Cerebellar cortex (tissue), 1 donor: ENCODE data around the gene VPS37B.
A peak's percentile ranks its signal among the peaks of the same experiment; 100 is the strongest.
"Not testable (repeated sequence)": the region's sequence is repeated elsewhere in the genome, so short reads cannot be mapped to it uniquely, and the experiment has no call there.

Experiments
- DNase-seq: peaks from one replicate; pipeline ENCODE4 v3.0.0-alpha.2; 2015; ENCODE audit warnings: low spot score

Gene VPS37B

DNA sequence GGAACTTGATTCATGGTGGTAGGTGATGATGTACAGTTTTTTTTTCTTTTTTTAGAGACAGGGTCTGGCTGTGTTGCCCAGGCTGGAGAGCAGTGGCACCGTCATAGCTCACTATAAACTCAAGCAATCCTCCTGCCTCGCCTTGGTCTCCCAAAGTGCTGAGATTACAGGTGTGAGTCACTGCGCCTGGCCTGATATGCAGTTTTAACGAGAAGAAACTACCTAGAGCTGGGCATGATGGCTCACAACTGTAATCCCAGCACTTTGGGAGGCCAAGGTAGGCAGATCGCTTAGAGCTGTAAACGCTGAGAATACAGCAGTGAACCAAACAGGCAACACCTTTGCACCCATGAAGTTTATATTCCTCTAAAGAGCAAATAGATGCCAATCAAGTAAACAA, 13.0 kb upstream of the VPS37B start:
- no peak for DNase-seq

DNA sequence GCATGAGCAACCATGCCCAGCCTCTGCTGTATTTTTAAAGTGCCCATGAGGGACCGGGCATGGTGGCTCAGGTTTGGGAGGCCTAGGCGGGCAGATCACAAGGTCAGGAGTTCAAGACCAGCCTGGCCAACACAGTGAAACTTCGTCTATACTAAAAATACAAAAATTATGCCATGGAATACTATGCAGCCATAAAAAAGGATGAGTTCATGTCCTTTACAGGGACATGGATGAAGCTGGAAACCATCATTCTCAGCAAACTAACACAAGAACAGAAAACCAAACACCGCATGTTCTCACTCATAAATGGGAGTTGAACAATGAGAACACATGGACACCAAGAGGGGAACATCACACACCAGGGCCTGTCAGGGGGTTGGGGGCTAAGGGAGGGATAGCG, 9.3 kb upstream of the VPS37B start:
- DNase-seq = not testable (repeated sequence)

DNA sequence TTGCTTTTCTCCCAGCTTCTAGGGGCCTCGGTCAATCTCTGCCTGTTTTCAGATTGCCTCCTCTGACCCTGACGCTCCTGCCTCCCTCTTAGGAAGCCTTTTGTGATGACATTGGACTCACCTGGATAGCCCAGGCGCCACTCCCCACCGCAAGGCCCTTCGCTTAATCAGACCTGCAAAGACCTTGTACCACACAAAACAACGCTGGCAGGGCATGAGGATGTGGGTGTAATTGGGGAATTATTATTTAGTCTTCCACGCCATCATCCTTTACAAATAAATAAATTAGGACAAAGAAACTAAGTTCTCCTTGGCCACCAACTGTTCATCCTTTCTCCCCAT, 7.7 kb upstream of the VPS37B start:
- no peak for DNase-seq

DNA sequence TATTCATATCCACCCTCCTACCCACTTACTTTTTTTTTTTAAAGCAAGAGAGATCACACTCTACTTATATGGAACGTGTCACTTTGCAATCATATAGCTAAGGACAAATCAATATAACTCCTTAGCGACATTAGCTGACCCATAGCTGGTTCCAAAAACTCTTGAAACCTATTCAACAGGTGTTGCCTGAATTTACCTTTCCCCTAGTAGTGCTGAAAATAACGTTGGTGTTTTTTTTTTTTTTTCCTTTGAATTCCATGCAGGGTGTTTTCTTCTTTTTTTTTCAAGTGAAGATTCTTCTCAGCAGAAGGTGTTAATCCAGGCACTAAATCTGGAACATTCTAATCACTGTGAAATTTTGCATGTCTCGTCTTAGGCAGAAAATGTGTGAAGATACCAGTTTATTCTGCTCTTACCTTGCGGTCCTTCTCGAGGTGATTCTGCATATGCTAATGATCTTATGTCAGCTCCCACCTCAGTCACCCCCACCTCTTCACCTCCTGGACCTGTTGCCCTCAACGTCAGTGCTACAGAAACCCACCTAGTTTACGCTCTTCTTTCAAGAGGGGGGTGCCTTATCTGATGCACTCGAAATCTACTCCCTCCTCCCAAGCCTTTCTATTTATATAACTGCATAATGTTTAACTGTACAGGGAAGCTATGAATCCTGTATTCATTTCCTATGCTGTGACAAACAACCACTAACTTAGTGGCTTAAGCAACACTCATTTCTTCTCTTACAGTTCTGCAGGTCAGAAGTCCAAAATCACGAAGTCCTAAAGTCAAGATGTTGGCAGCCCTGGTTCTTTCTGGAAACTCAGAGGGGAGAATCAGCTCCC, 7.1 kb upstream of the VPS37B start:
- DNase-seq = no peak

DNA sequence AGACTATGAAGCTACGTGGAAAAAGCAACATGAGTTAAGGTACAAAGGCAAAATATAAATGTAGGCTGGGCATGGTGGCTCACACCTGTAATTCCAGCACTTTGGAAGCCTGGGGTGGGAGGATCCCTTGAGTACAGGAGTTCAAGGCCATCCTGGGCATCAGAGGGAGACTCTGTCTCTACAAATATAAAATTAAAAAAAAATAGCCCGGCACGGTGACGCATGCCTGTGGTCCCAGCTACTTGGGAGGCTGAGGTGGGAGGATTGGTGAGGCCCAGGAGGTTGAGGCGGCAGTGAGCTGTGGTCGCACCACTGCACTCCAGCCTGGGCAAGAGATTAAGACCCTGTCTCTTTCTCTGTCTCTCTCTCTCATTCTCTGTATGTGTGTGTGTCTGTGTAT, 4.0 kb upstream of the VPS37B start:
- no peak for DNase-seq

DNA sequence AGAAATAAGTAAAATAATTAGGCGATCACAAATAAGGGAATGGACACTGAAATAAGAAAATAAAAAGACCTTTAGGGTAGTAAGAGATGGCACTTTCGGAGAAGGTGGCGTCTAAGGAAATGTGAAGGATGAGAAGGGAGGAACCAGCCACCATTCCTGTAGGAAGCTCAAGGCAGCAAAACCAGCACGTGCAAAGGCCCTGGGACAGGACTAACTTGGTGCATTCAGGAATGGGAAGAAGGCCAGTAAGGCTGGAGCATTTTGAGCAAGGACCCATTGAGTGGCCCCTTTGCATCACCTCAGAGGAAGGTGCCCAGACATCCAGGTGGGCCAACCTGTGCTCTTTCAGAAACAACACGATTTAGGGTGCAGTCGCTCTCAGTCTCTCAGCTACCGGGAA, 738 bp upstream of the VPS37B start:
- no peak for DNase-seq

DNA sequence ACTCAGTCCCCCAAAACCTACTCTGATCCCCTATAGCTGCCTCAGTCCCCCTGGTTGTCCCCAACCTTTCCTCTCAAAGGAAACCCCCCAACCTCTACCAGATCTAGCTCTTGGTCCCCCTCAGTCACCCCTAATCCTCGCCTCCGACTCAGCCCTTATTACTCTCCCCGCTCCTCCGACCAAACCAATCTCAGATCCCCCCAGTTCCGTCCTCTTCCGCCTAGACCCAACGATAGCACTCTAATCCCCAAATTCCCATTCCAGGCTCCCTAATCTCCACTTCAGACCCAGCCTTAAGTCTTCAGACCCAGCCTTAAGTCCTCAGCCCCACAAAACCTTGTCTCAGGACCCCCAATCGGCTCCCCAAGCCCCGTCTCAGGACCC, 612 bp downstream of the VPS37B start:
- DNase-seq = no peak

DNA sequence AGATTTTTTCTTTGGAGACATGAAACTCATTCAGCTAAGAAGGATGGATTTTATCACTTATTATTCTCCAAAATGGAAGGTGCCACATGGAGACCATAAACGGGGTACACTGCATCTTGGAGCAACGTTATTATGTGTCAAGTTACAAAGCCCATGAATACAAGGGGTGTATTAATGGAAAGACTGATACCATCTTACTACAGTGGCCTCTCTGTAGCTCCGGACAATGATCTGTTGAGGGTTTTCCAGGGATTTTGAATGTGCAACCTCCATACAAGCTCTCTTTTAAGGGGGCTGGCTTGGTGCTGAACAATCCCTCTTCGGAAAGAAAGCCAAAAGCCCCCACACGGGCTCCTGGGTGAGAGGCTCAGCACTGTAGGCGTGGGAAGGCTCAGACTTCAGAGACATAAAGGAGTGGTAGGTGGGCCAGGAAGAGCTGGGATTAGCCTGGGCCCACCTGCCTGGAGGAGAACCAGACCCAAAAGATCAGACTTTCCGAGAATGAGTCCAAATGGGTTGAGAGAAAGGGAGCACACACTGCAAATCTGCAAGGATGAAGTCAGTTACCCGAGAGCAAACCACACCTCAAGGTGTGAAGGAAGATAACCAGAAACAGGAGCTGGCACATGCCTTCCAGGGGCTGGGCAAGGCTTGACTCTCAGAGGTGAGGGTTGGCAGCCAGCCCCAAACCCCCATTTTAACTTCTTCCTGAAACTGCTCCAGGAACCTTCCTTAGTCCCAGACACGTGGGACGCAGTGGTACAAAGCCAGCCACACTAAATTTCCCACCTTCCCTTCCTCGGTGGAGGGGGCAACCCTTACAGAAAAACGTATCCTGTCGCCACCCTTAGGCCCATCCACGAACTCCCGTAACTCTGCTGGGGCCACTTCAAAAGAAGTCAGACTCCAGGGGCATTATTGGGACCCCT, 1.5 kb downstream of the VPS37B start:
- DNase-seq = no peak

DNA sequence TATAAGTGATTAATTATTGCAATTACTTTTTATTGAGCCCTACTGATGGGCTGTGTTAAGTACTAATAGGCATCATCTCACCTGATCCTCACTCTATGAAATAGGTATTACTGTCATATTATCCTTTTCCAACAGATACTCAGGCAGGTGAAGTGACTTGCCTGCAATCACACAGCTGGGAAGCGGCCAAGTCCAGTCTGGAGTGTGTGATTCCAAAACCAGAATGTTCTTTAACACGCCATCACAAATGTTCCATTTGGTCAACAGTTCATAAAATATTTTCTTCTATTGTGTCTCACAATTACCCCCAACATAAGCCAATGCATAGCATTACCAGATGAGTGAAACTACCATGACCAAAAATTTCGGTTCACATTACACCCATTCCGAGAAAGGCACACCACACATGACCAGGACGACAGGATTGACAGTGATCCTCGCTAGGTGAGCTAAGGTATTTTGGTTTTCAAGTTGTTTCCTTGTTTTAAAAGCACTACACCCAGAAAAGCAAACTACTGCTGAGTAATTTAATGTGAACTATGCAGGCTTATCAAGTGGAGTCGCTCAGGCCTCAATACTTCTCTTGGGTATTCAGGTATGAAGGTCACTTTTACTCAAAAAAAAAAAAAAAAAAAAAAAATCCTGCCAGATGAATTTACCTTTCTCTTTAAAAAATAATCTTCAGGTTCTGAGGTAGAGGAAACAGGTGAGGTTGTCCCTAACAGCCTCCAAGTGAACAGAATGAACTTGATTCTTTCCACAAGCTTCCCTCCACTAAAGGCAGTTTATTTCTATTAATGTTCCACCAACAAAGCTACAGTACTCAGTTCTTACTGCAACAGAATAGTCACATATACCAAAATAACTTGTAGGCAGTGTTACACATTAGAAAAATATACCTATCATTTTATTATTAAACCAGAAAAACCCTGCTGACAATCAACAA, 2.4 kb downstream of the VPS37B start:
- no peak for DNase-seq

DNA sequence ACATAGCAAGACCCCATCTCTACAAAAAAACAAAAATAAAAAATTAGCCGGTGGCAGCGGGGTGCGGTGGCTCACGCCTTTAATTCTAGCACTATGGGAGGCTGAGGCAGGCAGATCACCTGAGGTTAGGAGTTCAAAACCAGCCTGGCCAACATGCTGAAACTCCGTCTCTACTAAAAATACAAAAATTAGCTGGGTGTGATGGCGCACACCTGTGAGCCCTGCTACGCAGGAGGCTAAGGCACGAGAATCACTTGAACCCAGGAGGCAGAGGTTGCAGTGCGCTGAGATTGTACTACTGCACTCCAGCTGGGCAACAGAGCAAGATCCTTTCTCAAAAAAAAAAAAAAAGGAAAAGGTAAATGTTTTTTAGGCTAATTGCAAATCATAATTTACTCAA, 3.2 kb downstream of the VPS37B start:
- DNase-seq = not testable (repeated sequence)

DNA sequence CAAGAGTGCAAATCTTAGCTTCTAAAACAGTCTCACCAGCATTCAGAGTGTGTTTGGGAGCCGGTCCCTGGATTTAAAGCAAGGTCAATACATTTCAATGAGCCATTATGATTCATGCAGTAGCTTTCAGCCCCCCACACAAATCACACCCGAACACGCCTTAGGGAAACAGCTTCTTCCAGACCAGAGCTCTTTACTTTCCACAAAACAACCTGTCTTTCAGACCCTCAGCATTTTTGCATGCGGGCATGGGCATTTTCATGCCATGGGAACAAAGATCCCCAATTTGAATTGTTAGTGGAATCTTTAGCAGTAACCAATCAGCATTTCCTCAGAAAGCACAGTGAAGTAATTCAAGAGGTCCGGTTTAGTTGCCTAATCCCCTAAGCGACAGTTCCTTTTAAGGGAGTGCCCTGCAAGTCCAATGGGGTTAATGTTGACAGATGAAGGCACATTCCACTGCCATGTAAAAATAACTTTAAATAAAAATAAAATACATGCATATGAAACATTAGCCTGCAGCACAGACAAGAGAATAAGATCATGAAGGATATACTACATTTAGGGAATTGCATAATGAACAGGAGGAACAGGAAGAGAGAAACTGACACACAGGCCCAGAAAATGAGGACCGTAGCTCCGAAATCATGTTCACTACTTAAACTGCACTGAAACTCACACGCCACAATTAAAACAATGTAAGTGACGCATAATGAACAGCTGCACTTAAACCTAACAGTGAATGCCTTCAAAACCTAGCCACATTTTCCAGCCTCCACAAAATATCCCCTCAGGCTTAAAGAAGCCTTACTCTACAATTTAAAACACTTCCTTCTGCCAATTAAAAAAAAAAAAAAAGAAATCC, 4.0 kb downstream of the VPS37B start:
- no peak for DNase-seq

DNA sequence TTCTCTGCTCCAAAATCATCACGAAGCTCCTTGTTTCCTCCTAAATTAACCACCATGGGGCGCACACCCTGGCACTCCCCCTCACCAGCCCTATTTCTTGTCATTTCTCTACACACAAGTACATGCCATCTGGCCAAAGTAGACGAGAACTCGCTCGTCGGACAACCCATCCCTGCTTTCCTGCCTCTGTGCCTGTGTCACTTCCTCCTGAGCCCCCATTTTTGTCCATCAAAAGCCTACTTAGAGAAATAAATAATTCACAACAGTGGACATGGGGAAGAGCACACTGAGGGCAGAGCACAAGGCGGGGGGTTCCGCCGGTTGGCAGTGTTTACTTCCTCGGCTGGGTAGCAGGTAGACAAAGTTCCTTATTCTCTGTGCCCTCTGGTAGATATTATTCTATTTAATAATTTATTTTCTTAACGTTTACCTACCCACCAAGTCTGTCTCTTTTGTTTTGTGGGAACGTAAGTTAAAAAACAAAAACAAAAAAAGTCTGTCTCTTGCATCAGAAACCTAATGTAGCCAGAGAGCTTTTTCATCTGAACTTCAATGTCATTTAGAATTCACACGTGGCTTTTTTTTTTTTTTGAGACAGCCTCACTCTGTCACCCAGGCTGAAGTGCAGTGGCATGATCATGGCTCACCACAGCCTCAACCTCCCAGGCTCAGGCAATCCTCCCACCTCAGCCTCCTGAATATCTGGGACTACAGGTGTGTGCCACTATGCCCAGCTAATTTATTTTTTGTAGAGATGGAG, 6.0 kb downstream of the VPS37B start:
- no peak for DNase-seq

DNA sequence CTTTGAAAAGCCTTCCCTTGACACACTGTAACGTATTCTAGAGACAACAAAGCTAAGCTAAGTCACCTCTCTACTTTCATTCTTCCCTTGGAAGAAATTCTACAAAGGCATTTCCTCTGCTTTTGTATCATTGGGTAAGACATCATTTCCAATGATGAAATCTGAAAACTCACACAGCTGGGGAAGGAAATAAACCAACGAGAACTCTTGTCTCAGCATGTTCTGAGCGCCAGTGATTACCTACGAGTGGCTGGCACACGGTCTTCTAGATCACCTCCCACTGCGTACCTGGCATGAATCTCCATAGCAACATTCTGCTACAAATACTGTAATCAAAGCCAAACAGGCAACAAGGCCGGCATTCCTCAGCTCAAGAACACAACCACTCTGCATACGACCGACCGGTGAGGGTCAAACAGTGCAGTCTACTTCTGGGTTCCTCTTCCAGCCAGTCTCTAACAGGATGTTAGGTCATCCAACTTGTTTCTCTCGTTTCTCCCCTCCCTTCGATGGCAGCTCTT, 7.6 kb downstream of the VPS37B start:
- peak; percentile 81 for DNase-seq

DNA sequence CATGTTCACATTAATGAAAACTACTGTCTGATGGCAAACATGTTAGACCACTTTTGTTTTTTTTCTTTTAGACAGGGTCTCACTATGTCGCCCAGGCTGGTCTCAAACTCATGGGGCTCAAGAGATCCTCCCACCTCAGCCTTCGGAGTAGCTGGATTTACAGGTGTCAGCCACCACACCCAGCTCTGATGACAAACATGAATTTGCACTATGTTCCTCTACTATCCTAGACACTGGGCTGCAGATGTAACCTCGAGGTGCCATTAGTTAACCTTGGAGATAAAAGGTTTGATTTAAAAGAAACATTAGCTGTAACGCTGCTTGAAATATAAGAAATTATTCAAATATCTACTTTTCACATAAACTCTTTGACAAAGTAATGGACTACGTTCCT, 8.1 kb downstream of the VPS37B start:
- DNase-seq = no peak

DNA sequence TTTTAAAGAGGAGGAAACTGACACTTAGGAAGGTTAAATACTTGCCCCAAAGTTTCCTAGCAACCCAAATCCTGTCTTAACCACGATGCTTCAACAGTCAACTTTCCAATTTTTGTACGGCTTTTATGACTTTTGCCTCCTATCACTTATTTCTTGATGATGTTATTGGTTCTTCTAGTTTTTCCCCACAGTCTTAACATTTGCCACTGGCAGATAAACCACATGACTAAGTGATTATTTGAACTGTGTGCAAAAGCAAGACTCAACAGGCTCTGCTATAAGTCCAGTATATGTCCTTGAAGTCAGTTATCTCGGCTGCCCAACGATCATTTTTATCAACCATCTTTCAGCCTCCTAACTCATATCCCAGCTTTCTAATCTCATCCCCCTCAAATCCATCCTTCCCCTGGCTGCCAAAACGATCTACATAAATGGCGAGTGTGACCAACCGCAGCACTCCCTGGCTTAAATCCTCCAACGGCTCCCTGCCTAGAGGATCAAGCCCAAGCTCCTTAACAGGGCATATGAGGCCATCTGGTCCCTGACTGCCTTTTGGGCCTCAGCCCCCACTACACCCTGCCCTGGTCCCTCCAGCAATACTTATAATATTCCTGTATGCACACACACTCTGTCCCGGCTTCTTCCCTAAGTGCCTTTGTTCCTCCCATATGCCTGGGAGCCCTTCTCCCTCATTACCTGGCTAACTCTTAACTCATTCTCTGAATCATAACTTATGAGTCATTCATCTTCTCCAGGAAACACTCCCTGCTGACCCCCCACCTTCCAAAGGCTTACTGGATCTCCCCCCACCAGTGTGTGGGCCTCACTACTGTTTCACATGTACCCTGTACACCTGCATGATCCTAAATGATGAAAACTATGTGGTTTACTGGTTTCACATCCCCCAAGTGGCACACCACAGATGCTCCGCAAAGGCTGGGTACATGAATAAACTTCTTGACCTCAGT, 8.8 kb downstream of the VPS37B start:
- no peak for DNase-seq

DNA sequence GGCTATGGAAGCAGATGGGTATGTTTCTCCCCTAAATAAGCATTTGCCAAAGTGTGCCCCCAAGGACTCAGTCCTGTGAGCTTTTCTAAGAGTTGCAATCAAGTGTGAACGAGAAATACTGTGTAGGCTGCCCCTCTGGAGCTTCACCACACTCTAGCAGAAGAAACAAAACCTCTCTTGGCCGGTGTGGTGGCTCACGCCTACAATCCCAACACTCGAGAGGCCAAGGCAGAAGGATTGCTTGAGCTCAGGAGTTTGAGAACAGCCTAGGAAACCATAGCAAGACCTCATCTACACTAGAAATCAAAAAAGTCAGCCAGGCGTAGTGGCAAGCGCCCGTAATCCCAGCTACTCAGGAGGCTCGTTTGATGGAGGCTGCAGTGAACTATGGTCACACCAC, 9.8 kb downstream of the VPS37B start:
- no peak for DNase-seq

DNA sequence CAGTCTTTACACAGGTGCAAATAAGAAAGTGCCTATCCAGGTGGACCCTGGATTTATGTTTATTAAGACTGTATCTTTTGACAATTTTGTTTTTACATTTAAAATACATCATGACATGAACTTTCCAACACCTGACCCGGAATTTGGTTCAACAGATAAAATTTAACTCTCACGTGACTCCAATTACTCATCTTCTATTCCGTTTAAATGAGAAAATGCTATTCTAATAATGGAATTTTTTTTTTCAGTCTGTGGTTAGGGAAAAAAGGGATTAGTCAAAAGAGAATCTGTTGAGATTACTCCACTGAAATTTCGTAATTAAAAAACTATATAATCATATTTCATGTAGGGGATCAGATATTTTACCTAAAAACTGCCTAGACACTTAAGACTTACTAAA, 11.1 kb downstream of the VPS37B start:
- DNase-seq = no peak

DNA sequence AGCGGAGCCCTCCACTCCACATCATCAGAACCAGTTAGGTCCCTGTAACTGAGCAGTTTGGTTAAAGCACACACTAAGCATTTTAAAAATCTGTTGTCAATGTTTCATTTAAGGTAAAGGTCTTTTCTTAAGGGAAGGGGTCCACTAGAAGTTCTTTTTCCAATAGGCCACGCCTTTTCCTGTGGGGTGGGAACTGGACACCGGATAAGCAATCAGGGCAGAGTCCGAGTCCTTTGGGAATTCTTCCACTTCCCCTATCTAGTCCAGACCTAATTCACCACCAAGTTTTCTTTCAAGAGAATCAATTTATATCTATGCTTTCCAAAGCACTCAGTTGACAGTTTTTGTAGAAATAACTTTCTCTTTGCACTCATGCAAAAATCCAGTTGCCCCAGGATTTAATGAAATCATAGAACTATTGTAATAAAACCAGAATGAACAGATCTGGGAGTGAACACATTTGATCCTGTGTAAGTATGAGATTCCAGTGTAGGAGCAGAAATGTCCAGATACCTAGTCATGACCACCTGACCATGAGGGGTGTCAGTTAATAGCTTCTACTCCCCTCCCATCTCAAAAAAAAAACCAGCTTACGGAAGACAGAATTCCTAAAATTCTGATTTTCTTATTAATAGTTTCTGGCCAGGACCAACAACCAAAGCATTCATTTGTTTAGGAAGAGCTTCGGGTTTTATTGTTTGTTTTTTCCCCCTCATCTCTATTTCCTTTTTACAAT, 11.7 kb downstream of the VPS37B start:
- no peak for DNase-seq
